Muscle layer of duodenum (tissue), 2 donors: ENCODE results near the gene SLC6A7.

ENCODE experiments used
- H3K27ac ChIP-seq: one replicate; pipeline ENCODE4 v1.7.0; 2013; ENCODE audit warnings: mild to moderate bottlenecking, low read length
- H3K27me3 ChIP-seq: one replicate; pipeline ENCODE4 v1.7.0; 2013; ENCODE audit warnings: low read depth, mild to moderate bottlenecking, control low read depth, low read length
- H3K36me3 ChIP-seq, 2 donors: one replicate each; pipeline ENCODE4 v1.7.0; 2013; ENCODE audit warnings: low read length in 2 of 2, control low read depth in 1 of 2, mild to moderate bottlenecking in 1 of 2; ENCODE audit not compliant: insufficient read depth in 2 of 2, control insufficient read depth in 1 of 2
- H3K4me1 ChIP-seq, 2 donors: one replicate each; pipeline ENCODE4 v1.7.0; 2013; ENCODE audit warnings: low read length in 2 of 2, mild to moderate bottlenecking in 2 of 2, control low read depth in 1 of 2, moderate library complexity in 1 of 2; ENCODE audit not compliant: insufficient read depth in 2 of 2, control insufficient read depth in 1 of 2
- H3K4me3 ChIP-seq, 2 donors: one replicate each; pipeline ENCODE4 v1.7.0; 2013; ENCODE audit warnings: low read length in 2 of 2, low read depth in 1 of 2, mild to moderate bottlenecking in 1 of 2
- H3K9me3 ChIP-seq, 2 donors: one replicate each; pipeline ENCODE4 v1.7.0; 2013; ENCODE audit warnings: low read length in 2 of 2, control low read depth in 1 of 2, mild to moderate bottlenecking in 1 of 2; ENCODE audit not compliant: control insufficient read depth in 1 of 2
- donor health status: healthy.

Gene SLC6A7

GRCh38 chr5:150184990-150185912, 4.6 kb upstream of the SLC6A7 start:
- Histone ChIP-seq H3K36me3 (no peaks in the 10 kb centered on the region), H3K9me3 (no peaks in the 10 kb centered on the region), H3K4me1 (peaks cover 6 to 13% of the 10 kb centered on the region in 2 donors), H3K27me3 (peaks cover 6% of the 10 kb centered on the region), H3K27ac (peak overlapping the region; percentile 76), H3K4me3 (no peak overlapping the region)

- Histone ChIP-seq H3K4me3 (no peak overlapping the region), H3K9me3 (no peaks in the 10 kb centered on the region), H3K4me1 (peaks cover 0 to 11% of the 10 kb centered on the region in 2 donors), H3K36me3 (no peaks in the 10 kb centered on the region), H3K27ac (no peak overlapping the region), H3K27me3 (peaks cover 6% of the 10 kb centered on the region)
These were observed 3.7 kb upstream of the SLC6A7 start for GRCh38 chr5:150186137-150186536.

- H3K27me3 ChIP-seq, result peaks cover 6% of the 10 kb centered on the region
- no peak overlapping the region for H3K27ac ChIP-seq
These were observed 3.0 kb upstream of the SLC6A7 start for GRCh38 chr5:150186897-150187296.

GRCh38 chr5:150188146-150188842, 1.6 kb upstream of the SLC6A7 start:
- no peak overlapping the region for H3K27ac ChIP-seq
- peaks cover 0 to 9% of the 10 kb centered on the region in 2 donors for H3K4me1 ChIP-seq
- H3K9me3 ChIP-seq, result no peaks in the 10 kb centered on the region
- no peaks in the 10 kb centered on the region for H3K36me3 ChIP-seq
- peaks cover 6% of the 10 kb centered on the region for H3K27me3 ChIP-seq
- H3K4me3 ChIP-seq, result no peak overlapping the region

More at GRCh38 chr5:150186897-150187296, 3.0 kb upstream of the SLC6A7 start:
- Histone ChIP-seq H3K4me3 (no peak overlapping the region), H3K36me3 (no peaks in the 10 kb centered on the region), H3K9me3 (no peaks in the 10 kb centered on the region), H3K4me1 (peaks cover 0 to 9% of the 10 kb centered on the region in 2 donors)

- H3K27ac ChIP-seq, result no peak overlapping the region
- H3K9me3 ChIP-seq, result no peaks in the 10 kb centered on the region
- H3K4me3 ChIP-seq, result no peak overlapping the region
- H3K27me3 ChIP-seq, result peaks cover 6% of the 10 kb centered on the region
- H3K4me1 ChIP-seq, result peaks cover 0 to 9% of the 10 kb centered on the region in 2 donors
- no peaks in the 10 kb centered on the region for H3K36me3 ChIP-seq
These were observed 536 bp upstream of the SLC6A7 start for GRCh38 chr5:150189326-150189725.

- H3K36me3 ChIP-seq, result no peaks in the 10 kb centered on the region
- peak overlapping the region in 1 of 2 donors; percentile 12 for H3K4me3 ChIP-seq
- H3K27me3 ChIP-seq, result peaks cover 6% of the 10 kb centered on the region
- peaks cover 0 to 9% of the 10 kb centered on the region in 2 donors for H3K4me1 ChIP-seq
- no peaks in the 10 kb centered on the region for H3K9me3 ChIP-seq
- H3K27ac ChIP-seq, result no peak overlapping the region
These were observed 679 bp downstream of the SLC6A7 start for GRCh38 chr5:150190503-150190979.

- Histone ChIP-seq H3K9me3 (no peaks in the 10 kb centered on the region), H3K36me3 (no peaks in the 10 kb centered on the region), H3K27me3 (peaks cover 6% of the 10 kb centered on the region), H3K4me3 (no peak overlapping the region), H3K27ac (no peak overlapping the region), H3K4me1 (peaks cover 0 to 9% of the 10 kb centered on the region in 2 donors)
These were observed 1.1 kb downstream of the SLC6A7 start for GRCh38 chr5:150190987-150191386.

GRCh38 chr5:150192462-150192861, 2.6 kb downstream of the SLC6A7 start:
- H3K4me3 ChIP-seq, result no peak overlapping the region
- H3K27ac ChIP-seq, result no peak overlapping the region
- H3K27me3 ChIP-seq, result peaks cover 6% of the 10 kb centered on the region
- H3K4me1 ChIP-seq, result peaks cover 0 to 9% of the 10 kb centered on the region in 2 donors
- no peaks in the 10 kb centered on the region for H3K9me3 ChIP-seq
- no peaks in the 10 kb centered on the region for H3K36me3 ChIP-seq

- H3K4me1 ChIP-seq, result no peaks in the 10 kb centered on the region
- H3K9me3 ChIP-seq, result no peaks in the 10 kb centered on the region
- H3K36me3 ChIP-seq, result no peaks in the 10 kb centered on the region
- no peak overlapping the region for H3K27ac ChIP-seq
- H3K27me3 ChIP-seq, result no peaks in the 10 kb centered on the region
- no peak overlapping the region for H3K4me3 ChIP-seq
These were observed 6.0 kb downstream of the SLC6A7 start for GRCh38 chr5:150195736-150196485.

GRCh38 chr5:150196514-150196913, 6.7 kb downstream of the SLC6A7 start:
- H3K36me3 ChIP-seq, result no peaks in the 10 kb centered on the region
- no peak overlapping the region for H3K4me3 ChIP-seq

GRCh38 chr5:150196986-150197385, 7.1 kb downstream of the SLC6A7 start:
- no peaks in the 10 kb centered on the region for H3K4me1 ChIP-seq
- no peak overlapping the region for H3K27ac ChIP-seq
- no peaks in the 10 kb centered on the region for H3K36me3 ChIP-seq
- H3K4me3 ChIP-seq, result no peak overlapping the region
- H3K9me3 ChIP-seq, result no peaks in the 10 kb centered on the region
- no peaks in the 10 kb centered on the region for H3K27me3 ChIP-seq

More at GRCh38 chr5:150196514-150196913, 6.7 kb downstream of the SLC6A7 start:
- H3K27me3 ChIP-seq, result no peaks in the 10 kb centered on the region
- H3K9me3 ChIP-seq, result no peaks in the 10 kb centered on the region
- no peak overlapping the region for H3K27ac ChIP-seq
- no peaks in the 10 kb centered on the region for H3K4me1 ChIP-seq
